K562 (cell line): ENCODE measurements around the gene CREB3L4. TPM values are rescaled to one million over a fixed set of nuclear protein-coding genes. Genes with fewer than 3 reads are reported as not detected.

Experiments
- C11orf30 ChIP-seq: fragments of 450-650 bp; IDR thresholded peaks from 2 replicates; pipeline ENCODE4 v1.6.1; 2016; ENCODE audit warnings: low read depth, mild to moderate bottlenecking
- CBX1 ChIP-seq: sonication (generic); IDR thresholded peaks from 2 replicates; pipeline ENCODE4 v1.6.1; 2016; ENCODE audit warnings: antibody characterized with exemption, low read depth, mild to moderate bottlenecking
- NFATC3 ChIP-seq: fragments of 450-650 bp; IDR thresholded peaks from 2 replicates; pipeline ENCODE4 v1.6.1; 2017; ENCODE audit warnings: mild to moderate bottlenecking
- PURB ChIP-seq: sonication (generic); formaldehyde crosslinking; IDR thresholded peaks from 2 replicates; pipeline ENCODE4 v1.9.0; 2021; ENCODE audit warnings: low read depth, mild to moderate bottlenecking, missing genetic modification reagents
- RERE ChIP-seq: sonication (generic); formaldehyde crosslinking; IDR thresholded peaks from 2 replicates; pipeline ENCODE4 v1.8.0; 2023; ENCODE audit warnings: missing genetic modification reagents, mild to moderate bottlenecking, borderline replicate concordance
- ZBTB9 ChIP-seq: fragments of 450-650 bp; formaldehyde crosslinking; IDR thresholded peaks from 2 replicates; pipeline ENCODE4 v1.4.0; 2020; ENCODE audit warnings: mild to moderate bottlenecking, moderate library complexity
- ZFPM2 ChIP-seq: fragments of 250-450 bp; sonication (Bioruptor Pico); IDR thresholded peaks from 2 replicates; pipeline ENCODE4 v1.5.1; 2022; ENCODE audit warnings: mild to moderate bottlenecking
- ZNF668 ChIP-seq: fragments of 250-450 bp; sonication (Bioruptor Pico); IDR thresholded peaks from 2 replicates; pipeline ENCODE4 v1.8.0; 2022; ENCODE audit warnings: mild to moderate bottlenecking, inconsistent platforms
- ZNF766 ChIP-seq: fragments of 200-800 bp; sonication (Bioruptor generic); conservative IDR thresholded peaks from 2 replicates; pipeline ENCODE4 v1.6.1; 2016; ENCODE audit warnings: missing genetic modification characterization, missing compliant biosample characterization
- polyA plus RNA-seq, 8 experiments: library from polyadenylated mRNA; depleted of rRNA in 4 of 8; stranded (reverse) in 5 of 8; unstranded in 3 of 8; fragments of >200 nt; fragmentation: Nextera tagmentation in 2 of 8; fragmentation: Illumina TruSeq in 1 of 8; extraction: Ambion mirVana in 2 of 8; extraction: Trizol in 1 of 8; gene quantifications; 2 replicates each; pipeline versions ENCODE4 v1.2.1 to v1.2.3, GENCODE V29; 2011 to 2014; ENCODE audit warnings: inconsistent platforms in 1 of 8, missing spikeins in 1 of 8
- total RNA-seq, 7 experiments: library from RNA; depleted of rRNA in 6 of 7; stranded (reverse); fragments of >200 nt in 6 of 7; fragmentation: Illumina TruSeq in 2 of 7; extraction: Trizol in 2 of 7; gene quantifications; 2 replicates each; pipeline versions ENCODE4 v1.2.1 to v1.2.3, GENCODE V29; 2011 to 2021; ENCODE audit warnings: low replicate concordance in 1 of 7
- TF ChIP-seq, protein P1 (sequence below): sonication (generic); formaldehyde crosslinking; IDR thresholded peaks from 2 replicates; pipeline ENCODE4 v1.8.1; 2023; ENCODE audit warnings: mild to moderate bottlenecking, missing genetic modification reagents
- TF ChIP-seq, protein P2 (sequence below): sonication (generic); formaldehyde crosslinking; IDR thresholded peaks from 2 replicates; pipeline ENCODE4 v1.8.0; 2022; ENCODE audit warnings: missing genetic modification reagents, mild to moderate bottlenecking, borderline replicate concordance

Gene CREB3L4
- total and polyA plus RNA-seq, 9 of the 15 experiments (the other 6 are each of a cell fraction or from before 2014, with no cell fraction given) = 9.9 to 18.6 (median 13.9) TPM

- no peak for TF ChIP-seq RERE (CRISPR knock-in tag)
- TF ChIP-seq ZFPM2 (CRISPR knock-in tag) = no peak
- TF ChIP-seq C11orf30 = peak; percentile 70
- 0 out of 2 replicates have a peak, but pooled peaks have one; percentile 4 for TF ChIP-seq NFATC3
- 0 out of 2 replicates have a peak, but pooled peaks have one; percentile 79 for TF ChIP-seq CBX1
- TF ChIP-seq, protein P1, sequence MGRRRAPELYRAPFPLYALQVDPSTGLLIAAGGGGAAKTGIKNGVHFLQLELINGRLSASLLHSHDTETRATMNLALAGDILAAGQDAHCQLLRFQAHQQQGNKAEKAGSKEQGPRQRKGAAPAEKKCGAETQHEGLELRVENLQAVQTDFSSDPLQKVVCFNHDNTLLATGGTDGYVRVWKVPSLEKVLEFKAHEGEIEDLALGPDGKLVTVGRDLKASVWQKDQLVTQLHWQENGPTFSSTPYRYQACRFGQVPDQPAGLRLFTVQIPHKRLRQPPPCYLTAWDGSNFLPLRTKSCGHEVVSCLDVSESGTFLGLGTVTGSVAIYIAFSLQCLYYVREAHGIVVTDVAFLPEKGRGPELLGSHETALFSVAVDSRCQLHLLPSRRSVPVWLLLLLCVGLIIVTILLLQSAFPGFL (CRISPR knock-in tag) = no peak
- TF ChIP-seq PURB (CRISPR knock-in tag) = no peak
- TF ChIP-seq, protein P2, sequence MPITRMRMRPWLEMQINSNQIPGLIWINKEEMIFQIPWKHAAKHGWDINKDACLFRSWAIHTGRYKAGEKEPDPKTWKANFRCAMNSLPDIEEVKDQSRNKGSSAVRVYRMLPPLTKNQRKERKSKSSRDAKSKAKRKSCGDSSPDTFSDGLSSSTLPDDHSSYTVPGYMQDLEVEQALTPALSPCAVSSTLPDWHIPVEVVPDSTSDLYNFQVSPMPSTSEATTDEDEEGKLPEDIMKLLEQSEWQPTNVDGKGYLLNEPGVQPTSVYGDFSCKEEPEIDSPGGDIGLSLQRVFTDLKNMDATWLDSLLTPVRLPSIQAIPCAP = no peak
- TF ChIP-seq ZNF668 (CRISPR knock-in tag) = no peak
- TF ChIP-seq ZBTB9 = no peak
- TF ChIP-seq ZNF766 (CRISPR knock-in tag) = no peak
Observed at GRCh38 chr1:153967107-153967999, at the start of gene CREB3L4 (continued).
